GM23248 (cell line): ENCODE measurements around the gene LUZP2. TPM values are rescaled to one million over a fixed set of nuclear protein-coding genes. Genes with fewer than 3 reads are reported as not detected.
"Not testable (repeated sequence)": the region's sequence is repeated elsewhere in the genome, so short reads cannot be mapped to it uniquely, and the experiment has no call there.

Experiments
- DNase-seq: peaks from one replicate; pipeline ENCODE4 v3.0.0-alpha.2; 2015
- H2AFZ ChIP-seq: fragments of 200-600 bp; sonication (generic); 2 replicates; pipeline ENCODE4 v1.6.1; 2016; ENCODE audit warnings: antibody characterized with exemption
- H3F3A ChIP-seq: fragments of 200-600 bp; sonication (generic); 2 replicates; pipeline ENCODE4 v1.6.1; 2016; ENCODE audit warnings: mild to moderate bottlenecking, antibody characterized with exemption, mixed run types; ENCODE audit not compliant: insufficient read depth
- H3K27ac ChIP-seq: fragments of 200-600 bp; sonication (generic); 2 replicates; pipeline ENCODE4 v1.5.1; 2016; ENCODE audit warnings: mild to moderate bottlenecking
- H3K27me3 ChIP-seq: fragments of 200-600 bp; sonication (generic); replicated peaks from 2 replicates; pipeline ENCODE4 v1.6.1; 2016; ENCODE audit warnings: mild to moderate bottlenecking; ENCODE audit not compliant: insufficient read depth
- H3K36me3 ChIP-seq: fragments of 200-600 bp; sonication (generic); 2 replicates; pipeline ENCODE4 v1.6.1; 2016; ENCODE audit warnings: low read depth, mild to moderate bottlenecking
- H3K4me1 ChIP-seq: fragments of 200-600 bp; sonication (generic); 2 replicates; pipeline ENCODE4 v1.6.1; 2016; ENCODE audit warnings: mild to moderate bottlenecking; ENCODE audit not compliant: insufficient read depth
- H3K4me2 ChIP-seq: fragments of 200-600 bp; sonication (generic); one replicate; pipeline ENCODE4 v1.6.1; 2016; ENCODE audit warnings: mild to moderate bottlenecking; ENCODE audit not compliant: unreplicated experiment
- H3K4me3 ChIP-seq: fragments of 200-600 bp; sonication (generic); 2 replicates; pipeline ENCODE4 v1.5.1; 2016; ENCODE audit warnings: mild to moderate bottlenecking
- H3K79me2 ChIP-seq: fragments of 200-600 bp; sonication (generic); 2 replicates; pipeline ENCODE4 v1.6.1; 2016; ENCODE audit warnings: mild to moderate bottlenecking; ENCODE audit not compliant: insufficient read depth
- H3K9ac ChIP-seq: fragments of 200-600 bp; sonication (generic); 2 replicates; pipeline ENCODE4 v1.6.1; 2016; ENCODE audit warnings: mild to moderate bottlenecking
- H3K9me2 ChIP-seq: fragments of 200-600 bp; sonication (generic); 2 replicates; pipeline ENCODE4 v1.6.1; 2016; ENCODE audit warnings: mixed run types, mild to moderate bottlenecking, moderate library complexity; ENCODE audit not compliant: insufficient read depth
- H3K9me3 ChIP-seq: fragments of 200-600 bp; sonication (generic); one replicate; pipeline ENCODE4 v1.6.1; 2017; ENCODE audit warnings: low read depth
- H4K20me1 ChIP-seq: fragments of 200-600 bp; sonication (generic); 2 replicates; pipeline ENCODE4 v1.6.0; 2016; ENCODE audit not compliant: insufficient read depth
- EZH2 ChIP-seq: fragments of 200-600 bp; sonication (generic); IDR thresholded peaks from 2 replicates; pipeline ENCODE4 v1.6.1; 2018; ENCODE audit warnings: antibody characterized with exemption, mild to moderate bottlenecking; ENCODE audit not compliant: insufficient read depth, poor library complexity, severe bottlenecking
- EZH2phosphoT487 ChIP-seq: fragments of 200-600 bp; sonication (generic); IDR thresholded peaks from 2 replicates; pipeline ENCODE4 v1.6.1; 2018; ENCODE audit warnings: antibody characterized with exemption, moderate library complexity, mild to moderate bottlenecking, low read depth; ENCODE audit not compliant: insufficient read depth
- WGBS, 2 experiments: methylation state at CpG; one replicate each; pipeline ENCODE4 v1.1.6; 2015 to 2017; ENCODE audit warnings: low lambda C conversion rate in 2 of 2, low coverage in 1 of 2; ENCODE audit errors: missing lambda C conversion rate in 2 of 2; 5-methylcytosine and 5-hydroxymethylcytosine counted together
- in situ Hi-C: fragments of 300-500 bp; cut with MboI; formaldehyde crosslinking; loops from 2 replicates; pipeline ENCODE4 v1.15.0; 2020
- polyA plus RNA-seq: library from polyadenylated mRNA; unstranded; fragments of >200 nt; fragmentation: Nextera tagmentation; extraction: Ambion mirVana; gene quantifications from 2 replicates; pipeline ENCODE4 v1.2.1, GENCODE V29; 2016
- total RNA-seq: library from RNA; depleted of rRNA; stranded (reverse); fragments of >200 nt; shearing (Covaris generic); gene quantifications from 2 replicates; pipeline ENCODE4 v1.2.3, GENCODE V29; 2014

LUZP2 gene
- total and polyA plus RNA-seq, 2 experiments from 2014 or later: not detected

- no peak overlapping the region for H3K4me3 ChIP-seq
- H3F3A ChIP-seq: no peaks in the 10 kb centered on the region
- H3K9me3 ChIP-seq: peaks cover 5% of the 10 kb centered on the region
- TF ChIP-seq EZH2 (no peak), EZH2phosphoT487 (no peak)
- 19 to 25% methylated on average over 5 of the region's 5 CpGs for WGBS, 2 experiments
- no peaks in the 10 kb centered on the region for H4K20me1 ChIP-seq
- no peak overlapping the region for H2AFZ ChIP-seq
- H3K27ac ChIP-seq: no peak overlapping the region
- DNase-seq: no peak
- in situ Hi-C loops: no loop called here
- H3K9ac ChIP-seq: no peak overlapping the region
- no peaks in the 10 kb centered on the region for H3K4me1 ChIP-seq
- H3K27me3 ChIP-seq: no peaks in the 10 kb centered on the region
- H3K79me2 ChIP-seq: no peaks in the 10 kb centered on the region
- H3K36me3 ChIP-seq: no peaks in the 10 kb centered on the region
- no peak overlapping the region for H3K4me2 ChIP-seq
- no peaks in the 10 kb centered on the region for H3K9me2 ChIP-seq
Measured at GRCh38 chr11:24949406-24949805, 452.6 kb downstream of the LUZP2 start.

- Histone ChIP-seq H3K9me3 (no peaks in the 10 kb centered on the region), H3K4me3 (no peak overlapping the region), H2AFZ (no peak overlapping the region), H3K79me2 (no peaks in the 10 kb centered on the region), H3K36me3 (no peaks in the 10 kb centered on the region), H3K27ac (no peak overlapping the region), H3K4me2 (no peak overlapping the region), H3K27me3 (no peaks in the 10 kb centered on the region), H3K4me1 (no peaks in the 10 kb centered on the region), H3K9me2 (no peaks in the 10 kb centered on the region), H3K9ac (no peak overlapping the region), H4K20me1 (no peaks in the 10 kb centered on the region), H3F3A (no peaks in the 10 kb centered on the region)
- no peak for DNase-seq
- WGBS, 2 experiments: 40 to 55% methylated on average over 2 of the region's 2 CpGs
- TF ChIP-seq EZH2: no peak
- in situ Hi-C loops: no loop called here
Measured at GRCh38 chr11:24963852-24964251, 467.0 kb downstream of the LUZP2 start.

GRCh38 chr11:24965748-24966147, 468.9 kb downstream of the LUZP2 start:
- Histone ChIP-seq H3K27ac (no peak overlapping the region), H3K4me3 (no peak overlapping the region), H3K79me2 (no peaks in the 10 kb centered on the region), H3K9me2 (no peaks in the 10 kb centered on the region), H2AFZ (no peak overlapping the region), H3F3A (no peaks in the 10 kb centered on the region), H3K9ac (no peak overlapping the region), H3K27me3 (no peaks in the 10 kb centered on the region), H4K20me1 (no peaks in the 10 kb centered on the region), H3K36me3 (no peaks in the 10 kb centered on the region), H3K4me1 (no peaks in the 10 kb centered on the region), H3K9me3 (no peaks in the 10 kb centered on the region), H3K4me2 (no peak overlapping the region)
- in situ Hi-C loops: no loop called here
- no peak for DNase-seq
- no peak for TF ChIP-seq EZH2phosphoT487
- TF ChIP-seq EZH2: no peak

- H3K27me3 ChIP-seq, H3K4me3 ChIP-seq: not testable (repeated sequence)
Measured at GRCh38 chr11:24993903-24994302, 497.1 kb downstream of the LUZP2 start.

GRCh38 chr11:24999929-25000328, 503.1 kb downstream of the LUZP2 start:
- in situ Hi-C loops, H3K4me3 ChIP-seq: not testable (repeated sequence)
- 46 to 57% methylated on average over 5 of the region's 5 CpGs for WGBS, 2 experiments

More at GRCh38 chr11:24993903-24994302, 497.1 kb downstream of the LUZP2 start:
- H3K9ac ChIP-seq, H2AFZ ChIP-seq, H4K20me1 ChIP-seq, H3K27ac ChIP-seq, H3K36me3 ChIP-seq, H3K79me2 ChIP-seq, H3K9me3 ChIP-seq, H3F3A ChIP-seq, H3K9me2 ChIP-seq, H3K4me2 ChIP-seq, in situ Hi-C loops, H3K4me1 ChIP-seq, DNase-seq: not testable (repeated sequence)
- 46 to 48% methylated on average over 7 of the region's 7 CpGs for WGBS, 2 experiments

More at GRCh38 chr11:24999929-25000328, 503.1 kb downstream of the LUZP2 start:
- not testable (repeated sequence) for H3K27ac ChIP-seq, H3K4me2 ChIP-seq, H3K36me3 ChIP-seq, H4K20me1 ChIP-seq, H3K9me2 ChIP-seq, H3K79me2 ChIP-seq, H3F3A ChIP-seq, H3K4me1 ChIP-seq, H3K9ac ChIP-seq, H2AFZ ChIP-seq, DNase-seq, H3K27me3 ChIP-seq, H3K9me3 ChIP-seq
